Astrocyte (in vitro differentiated cells and primary cell): ENCODE measurements around the gene SEMA4B. TPM values are rescaled to one million over a fixed set of nuclear protein-coding genes. Genes with fewer than 3 reads are reported as not detected.

Experiments used
- DNase-seq: peaks from one replicate; pipeline ENCODE4 v3.0.0-alpha.2; 2010; ENCODE audit warnings: low read depth
- FAIRE-seq: peaks from 2 replicates; lab custom pipeline; 2011; peaks lifted over from hg19 to GRCh38; lab: Jason Lieb, UNC
- H2AFZ ChIP-seq: 2 replicates; pipeline ENCODE4 v1.6.0; 2012; ENCODE audit warnings: low read depth, low read length, inconsistent platforms
- H3K27ac ChIP-seq: 2 replicates; pipeline ENCODE4 v1.5.1; 2011; ENCODE audit warnings: low read depth, low read length, inconsistent platforms
- H3K27me3 ChIP-seq: 2 replicates; pipeline ENCODE4 v1.6.0; 2011; ENCODE audit warnings: low read length, inconsistent platforms; ENCODE audit not compliant: insufficient read depth
- H3K36me3 ChIP-seq: 2 replicates; pipeline ENCODE4 v1.5.1; 2011; ENCODE audit warnings: low read length, inconsistent platforms; ENCODE audit not compliant: insufficient read depth
- H3K4me1 ChIP-seq: 2 replicates; pipeline ENCODE4 v1.5.1; 2011; ENCODE audit warnings: low read length, inconsistent platforms; ENCODE audit not compliant: insufficient read depth
- H3K4me2 ChIP-seq: 2 replicates; pipeline ENCODE4 v1.6.0; 2012; ENCODE audit warnings: low read length, inconsistent platforms
- H3K4me3 ChIP-seq: 2 replicates; pipeline ENCODE4 v1.5.1; 2011; ENCODE audit warnings: low read depth, mild to moderate bottlenecking, low read length, inconsistent platforms; ENCODE audit not compliant: insufficient read depth
- H3K79me2 ChIP-seq: 2 replicates; pipeline ENCODE4 v1.6.0; 2012; ENCODE audit warnings: mild to moderate bottlenecking, low read length, inconsistent platforms; ENCODE audit not compliant: insufficient read depth
- H3K9ac ChIP-seq: 2 replicates; pipeline ENCODE4 v1.6.0; 2012; ENCODE audit warnings: mild to moderate bottlenecking, low read length, inconsistent platforms
- H3K9me3 ChIP-seq: 2 replicates; pipeline ENCODE4 v1.5.1; 2012; ENCODE audit warnings: low read depth, mild to moderate bottlenecking, low read length, inconsistent platforms; ENCODE audit not compliant: insufficient read depth
- H4K20me1 ChIP-seq: 2 replicates; pipeline ENCODE4 v1.6.0; 2012; ENCODE audit warnings: low read length, inconsistent platforms; ENCODE audit not compliant: insufficient read depth
- H3K27ac Mint-ChIP-seq: one replicate; pipeline ENCODE4 v1.8.0; 2021; ENCODE audit warnings: mild to moderate bottlenecking, mixed read lengths; ENCODE audit not compliant: unreplicated experiment
- H3K27me3 Mint-ChIP-seq: one replicate; pipeline ENCODE4 v1.8.0; 2021; ENCODE audit warnings: low read depth, mixed read lengths; ENCODE audit not compliant: unreplicated experiment
- H3K36me3 Mint-ChIP-seq: one replicate; pipeline ENCODE4 v1.8.0; 2021; ENCODE audit warnings: low read depth, mixed read lengths; ENCODE audit not compliant: unreplicated experiment
- H3K4me1 Mint-ChIP-seq: one replicate; pipeline ENCODE4 v1.8.0; 2021; ENCODE audit warnings: low read depth, mixed read lengths; ENCODE audit not compliant: unreplicated experiment
- H3K4me3 Mint-ChIP-seq: one replicate; pipeline ENCODE4 v1.8.0; 2021; ENCODE audit warnings: mild to moderate bottlenecking, moderate library complexity, mixed read lengths; ENCODE audit not compliant: unreplicated experiment
- H3K9me3 Mint-ChIP-seq: one replicate; pipeline ENCODE4 v1.8.0; 2021; ENCODE audit warnings: mild to moderate bottlenecking, mixed read lengths; ENCODE audit not compliant: unreplicated experiment
- EZH2 ChIP-seq: IDR thresholded peaks from 2 replicates; pipeline ENCODE4 v1.6.1; 2012; ENCODE audit warnings: mild to moderate bottlenecking, low read length, inconsistent platforms; ENCODE audit not compliant: insufficient read depth
- total RNA-seq: library from RNA; stranded (reverse); gene quantifications from 2 replicates; pipeline ENCODE4 v1.2.1, GENCODE V29; 2021
- TF ChIP-seq, protein P1 (sequence below): IDR thresholded peaks from 2 replicates; pipeline ENCODE4 v1.5.1; 2011; ENCODE audit warnings: low read depth, mild to moderate bottlenecking, inconsistent platforms, low read length, moderate library complexity; ENCODE audit not compliant: insufficient read depth

The SEMA4B gene
- total RNA-seq, 1 donor from 2014 or later, result 9.9 TPM

DNA sequence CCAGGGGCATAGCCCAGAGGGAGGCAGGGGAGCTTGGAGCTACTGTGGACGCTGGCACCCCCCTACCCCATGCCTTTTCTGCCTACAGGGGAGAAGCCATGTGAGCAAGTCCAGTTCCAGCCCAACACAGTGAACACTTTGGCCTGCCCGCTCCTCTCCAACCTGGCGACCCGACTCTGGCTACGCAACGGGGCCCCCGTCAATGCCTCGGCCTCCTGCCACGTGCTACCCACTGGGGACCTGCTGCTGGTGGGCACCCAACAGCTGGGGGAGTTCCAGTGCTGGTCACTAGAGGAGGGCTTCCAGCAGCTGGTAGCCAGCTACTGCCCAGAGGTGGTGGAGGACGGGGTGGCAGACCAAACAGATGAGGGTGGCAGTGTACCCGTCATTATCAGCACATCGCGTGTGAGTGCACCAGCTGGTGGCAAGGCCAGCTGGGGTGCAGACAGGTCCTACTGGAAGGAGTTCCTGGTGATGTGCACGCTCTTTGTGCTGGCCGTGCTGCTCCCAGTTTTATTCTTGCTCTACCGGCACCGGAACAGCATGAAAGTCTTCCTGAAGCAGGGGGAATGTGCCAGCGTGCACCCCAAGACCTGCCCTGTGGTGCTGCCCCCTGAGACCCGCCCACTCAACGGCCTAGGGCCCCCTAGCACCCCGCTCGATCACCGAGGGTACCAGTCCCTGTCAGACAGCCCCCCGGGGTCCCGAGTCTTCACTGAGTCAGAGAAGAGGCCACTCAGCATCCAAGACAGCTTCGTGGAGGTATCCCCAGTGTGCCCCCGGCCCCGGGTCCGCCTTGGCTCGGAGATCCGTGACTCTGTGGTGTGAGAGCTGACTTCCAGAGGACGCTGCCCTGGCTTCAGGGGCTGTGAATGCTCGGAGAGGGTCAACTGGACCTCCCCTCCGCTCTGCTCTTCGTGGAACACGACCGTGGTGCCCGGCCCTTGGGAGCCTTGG is 27.0 kb downstream of the SEMA4B start:
- Mint-ChIP-seq H3K9me3 (no peaks in the 10 kb centered on the region), H3K4me1 (peaks cover 5% of the 10 kb centered on the region), H3K27me3 (no peaks in the 10 kb centered on the region), H3K36me3 (peaks cover 8% of the 10 kb centered on the region), H3K27ac (no peak overlapping the region), H3K4me3 (no peak overlapping the region)
- Histone ChIP-seq H3K4me2 (no peak overlapping the region), H3K9ac (no peak overlapping the region), H3K4me3 (no peak overlapping the region), H3K79me2 (peaks cover 16% of the 10 kb centered on the region), H3K27ac (no peak overlapping the region), H3K4me1 (peaks cover 3% of the 10 kb centered on the region), H3K27me3 (no peaks in the 10 kb centered on the region), H4K20me1 (peaks cover 20% of the 10 kb centered on the region), H2AFZ (no peak overlapping the region), H3K36me3 (peaks cover 8% of the 10 kb centered on the region), H3K9me3 (no peaks in the 10 kb centered on the region)
- no peak for FAIRE-seq
- TF ChIP-seq, protein P1, sequence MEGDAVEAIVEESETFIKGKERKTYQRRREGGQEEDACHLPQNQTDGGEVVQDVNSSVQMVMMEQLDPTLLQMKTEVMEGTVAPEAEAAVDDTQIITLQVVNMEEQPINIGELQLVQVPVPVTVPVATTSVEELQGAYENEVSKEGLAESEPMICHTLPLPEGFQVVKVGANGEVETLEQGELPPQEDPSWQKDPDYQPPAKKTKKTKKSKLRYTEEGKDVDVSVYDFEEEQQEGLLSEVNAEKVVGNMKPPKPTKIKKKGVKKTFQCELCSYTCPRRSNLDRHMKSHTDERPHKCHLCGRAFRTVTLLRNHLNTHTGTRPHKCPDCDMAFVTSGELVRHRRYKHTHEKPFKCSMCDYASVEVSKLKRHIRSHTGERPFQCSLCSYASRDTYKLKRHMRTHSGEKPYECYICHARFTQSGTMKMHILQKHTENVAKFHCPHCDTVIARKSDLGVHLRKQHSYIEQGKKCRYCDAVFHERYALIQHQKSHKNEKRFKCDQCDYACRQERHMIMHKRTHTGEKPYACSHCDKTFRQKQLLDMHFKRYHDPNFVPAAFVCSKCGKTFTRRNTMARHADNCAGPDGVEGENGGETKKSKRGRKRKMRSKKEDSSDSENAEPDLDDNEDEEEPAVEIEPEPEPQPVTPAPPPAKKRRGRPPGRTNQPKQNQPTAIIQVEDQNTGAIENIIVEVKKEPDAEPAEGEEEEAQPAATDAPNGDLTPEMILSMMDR, result no peak
- no peak for TF ChIP-seq EZH2
- DNase-seq, result no peak

DNA sequence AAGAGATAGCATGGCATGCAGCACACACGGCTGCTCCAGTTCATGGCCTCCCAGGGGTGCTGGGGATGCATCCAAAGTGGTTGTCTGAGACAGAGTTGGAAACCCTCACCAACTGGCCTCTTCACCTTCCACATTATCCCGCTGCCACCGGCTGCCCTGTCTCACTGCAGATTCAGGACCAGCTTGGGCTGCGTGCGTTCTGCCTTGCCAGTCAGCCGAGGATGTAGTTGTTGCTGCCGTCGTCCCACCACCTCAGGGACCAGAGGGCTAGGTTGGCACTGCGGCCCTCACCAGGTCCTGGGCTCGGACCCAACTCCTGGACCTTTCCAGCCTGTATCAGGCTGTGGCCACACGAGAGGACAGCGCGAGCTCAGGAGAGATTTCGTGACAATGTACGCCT is 27.8 kb downstream of the SEMA4B start:
- no peak overlapping the region for H3K4me3 Mint-ChIP-seq
- no peaks in the 10 kb centered on the region for H3K27me3 Mint-ChIP-seq
- H3K36me3 Mint-ChIP-seq, result peaks cover 8% of the 10 kb centered on the region
- Histone ChIP-seq H3K4me1 (peaks cover 3% of the 10 kb centered on the region), H2AFZ (no peak overlapping the region), H3K27ac (no peak overlapping the region), H3K4me3 (no peak overlapping the region), H3K79me2 (peaks cover 20% of the 10 kb centered on the region), H3K9me3 (no peaks in the 10 kb centered on the region), H3K4me2 (no peak overlapping the region), H3K36me3 (peaks cover 8% of the 10 kb centered on the region), H3K9ac (no peak overlapping the region), H4K20me1 (peaks cover 21% of the 10 kb centered on the region), H3K27me3 (no peaks in the 10 kb centered on the region)
- DNase-seq (no peak), FAIRE-seq (no peak)
- H3K4me1 Mint-ChIP-seq, result peaks cover 5% of the 10 kb centered on the region
- no peak overlapping the region for H3K27ac Mint-ChIP-seq
- TF ChIP-seq, protein P1, result no peak
- TF ChIP-seq EZH2, result no peak
- no peaks in the 10 kb centered on the region for H3K9me3 Mint-ChIP-seq

DNA sequence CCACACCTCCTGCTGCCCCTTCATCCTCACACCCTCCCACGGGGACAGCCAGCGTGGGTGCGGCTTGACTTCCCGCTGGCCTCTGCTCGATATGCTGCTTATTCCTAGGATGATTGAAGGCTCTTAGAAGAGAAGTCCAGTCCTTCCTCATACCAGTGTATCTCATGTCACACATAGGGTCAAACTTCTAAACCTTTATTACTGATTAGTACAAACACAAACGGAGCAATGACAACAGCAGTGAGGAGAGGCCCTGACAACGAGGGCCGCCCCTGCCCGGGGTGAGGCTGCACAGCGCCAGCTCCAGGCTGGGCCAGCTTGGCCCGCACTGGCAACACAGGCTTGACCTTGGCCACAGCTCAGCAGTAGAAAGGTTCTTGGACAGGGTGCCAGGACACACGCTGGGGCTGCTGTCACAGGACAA is 29.0 kb downstream of the SEMA4B start:
- Mint-ChIP-seq H3K9me3 (no peaks in the 10 kb centered on the region), H3K4me3 (no peak overlapping the region), H3K4me1 (peaks cover 9% of the 10 kb centered on the region), H3K27me3 (no peaks in the 10 kb centered on the region), H3K27ac (no peak overlapping the region), H3K36me3 (peaks cover 8% of the 10 kb centered on the region)
- no peak overlapping the region for H3K9ac ChIP-seq
- DNase-seq (no peak), FAIRE-seq (no peak)
- H3K4me2 ChIP-seq, result no peak overlapping the region
- no peaks in the 10 kb centered on the region for H3K9me3 ChIP-seq
- H3K27me3 ChIP-seq, result no peaks in the 10 kb centered on the region
- peaks cover 9% of the 10 kb centered on the region for H3K4me1 ChIP-seq
- no peak overlapping the region for H3K4me3 ChIP-seq
- no peak overlapping the region for H2AFZ ChIP-seq
- no peak for TF ChIP-seq EZH2
- TF ChIP-seq, protein P1, result no peak
- H3K36me3 ChIP-seq, result peaks cover 8% of the 10 kb centered on the region
- H4K20me1 ChIP-seq, result peaks cover 21% of the 10 kb centered on the region
- no peak overlapping the region for H3K27ac ChIP-seq
- peaks cover 20% of the 10 kb centered on the region for H3K79me2 ChIP-seq
